GM21447 (cell line): ENCODE results near the gene TUBA4B.
A peak's percentile ranks its signal among the peaks of the same experiment; 100 is the strongest.
"Not testable (repeated sequence)": the region's sequence is repeated elsewhere in the genome, so short reads cannot be mapped to it uniquely, and the experiment has no call there.

Experiments used
- ATAC-seq: cut with Tn5 transposase; IDR thresholded peaks from one replicate; pipeline ENCODE4 v1.9.1; 2021; ENCODE audit not compliant: unreplicated experiment

The TUBA4B gene

DNA sequence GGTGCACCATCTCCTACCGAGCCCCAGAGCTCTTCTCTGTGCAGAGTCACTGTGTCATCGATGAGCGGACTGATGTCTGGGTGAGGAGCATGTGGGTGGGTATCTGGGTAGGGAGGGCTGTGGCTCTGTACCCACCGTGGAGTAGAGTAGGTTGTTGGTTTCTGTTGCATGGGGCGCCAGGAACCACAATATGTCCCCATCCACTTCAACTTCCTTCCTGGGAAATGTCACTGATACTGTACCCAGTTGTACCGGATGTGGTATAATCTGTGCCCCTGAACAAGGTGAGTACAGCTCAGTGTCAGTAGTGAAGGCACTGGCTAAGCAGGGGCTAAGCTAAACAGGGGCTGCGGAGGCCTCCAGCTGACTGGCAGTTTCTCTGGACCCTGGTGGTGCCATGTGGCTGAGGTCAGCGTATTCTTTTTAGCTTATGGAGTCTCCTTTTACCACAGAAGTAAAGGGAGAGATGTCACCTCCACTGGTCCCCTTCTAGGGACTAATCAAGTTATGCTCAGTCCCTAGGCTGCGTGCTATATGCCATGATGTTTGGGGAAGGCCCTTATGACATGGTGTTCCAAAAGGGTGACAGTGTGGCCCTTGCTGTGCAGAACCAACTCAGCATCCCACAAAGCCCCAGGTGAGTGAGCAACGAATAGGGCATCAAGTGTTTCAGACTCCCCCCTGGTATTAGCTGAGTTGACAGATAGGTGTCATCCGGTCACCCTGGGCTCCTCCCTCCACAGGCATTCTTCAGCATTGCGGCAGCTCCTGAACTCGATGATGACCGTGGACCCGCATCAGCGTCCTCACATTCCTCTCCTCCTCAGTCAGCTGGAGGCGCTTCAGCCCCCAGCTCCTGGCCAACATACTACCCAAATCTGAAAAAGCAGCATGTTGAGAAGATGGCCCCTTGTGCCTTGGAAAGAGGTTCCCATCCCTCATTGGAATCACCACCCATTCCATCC, 5.1 kb upstream of the TUBA4B start:
- ATAC-seq = no peak

DNA sequence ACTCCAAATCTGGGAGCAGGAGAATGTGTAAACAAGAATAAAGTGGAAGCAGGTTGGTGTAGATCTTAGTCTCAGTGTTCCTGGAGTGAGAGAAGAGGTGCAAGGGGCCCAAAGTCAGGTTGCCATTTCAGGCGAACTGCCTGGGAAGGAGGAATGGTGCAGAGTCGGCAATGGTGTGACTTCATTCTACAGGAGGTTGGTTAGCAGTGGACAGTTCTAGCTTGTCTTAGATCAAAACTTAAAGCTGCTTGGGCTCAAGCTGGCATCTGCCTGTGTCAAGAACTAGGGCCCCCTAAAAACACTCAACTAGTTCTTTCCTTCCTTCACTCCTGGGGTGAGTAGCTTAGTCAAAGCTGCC, 4.2 kb upstream of the TUBA4B start:
- ATAC-seq = no peak

GRCh38 chr2:219249203-219249980, 3.7 kb upstream of the TUBA4B start:
- peak; percentile 45 for ATAC-seq

DNA sequence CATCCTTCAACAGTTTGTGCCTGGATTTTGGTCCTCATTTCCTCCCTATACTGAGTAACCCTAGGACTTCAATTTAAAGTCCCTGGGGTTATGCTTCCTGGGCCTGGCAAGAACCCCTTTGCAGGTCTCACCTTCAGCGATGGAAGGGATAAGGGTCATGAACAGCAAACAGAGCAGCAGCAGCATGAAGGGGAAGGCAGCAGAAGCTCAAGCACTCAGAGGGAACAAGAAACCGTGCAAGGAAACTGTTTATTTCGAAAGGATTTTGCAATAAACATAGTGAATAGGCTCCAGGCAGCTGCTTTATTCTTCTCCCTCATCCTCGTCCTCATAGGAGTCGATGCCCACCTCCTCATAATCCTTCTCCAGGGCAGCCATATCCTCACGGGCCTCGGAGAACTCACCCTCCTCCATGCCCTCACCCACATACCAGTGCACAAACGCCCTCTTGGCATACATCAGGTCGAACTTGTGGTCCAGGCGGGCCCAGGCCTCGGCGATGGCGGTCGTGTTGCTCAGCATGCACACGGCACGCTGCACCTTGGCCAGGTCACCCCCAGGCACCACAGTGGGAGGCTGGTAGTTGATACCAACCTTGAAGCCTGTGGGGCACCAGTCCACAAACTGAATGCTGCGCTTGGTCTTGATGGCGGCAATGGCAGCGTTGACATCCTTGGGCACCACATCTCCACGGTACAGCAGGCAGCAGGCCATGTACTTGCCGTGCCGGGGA, 2.8 kb upstream of the TUBA4B start:
- ATAC-seq = no peak

- ATAC-seq = no peak
Observed at GRCh38 chr2:219251656-219252055, 1.4 kb upstream of the TUBA4B start.

DNA sequence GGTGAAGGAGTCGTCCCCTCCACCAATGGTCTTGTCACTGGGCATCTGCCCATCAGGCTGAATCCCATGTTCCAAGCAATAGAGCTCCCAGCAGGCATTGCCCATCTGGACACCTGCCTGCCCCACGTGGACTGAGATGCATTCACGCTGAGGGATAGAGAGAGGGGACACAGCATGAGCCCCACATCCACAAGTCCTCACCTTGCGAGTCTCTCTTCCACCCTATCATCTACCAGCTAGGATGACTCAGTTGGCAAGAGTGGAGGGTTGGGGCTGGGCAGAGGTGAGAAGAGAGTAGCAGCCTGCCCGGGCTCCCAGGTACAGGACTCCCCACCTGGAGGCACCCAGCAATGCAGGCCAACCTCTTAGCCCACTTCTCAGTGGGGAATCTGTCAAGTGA, 959 bp upstream of the TUBA4B start:
- ATAC-seq = no peak

DNA sequence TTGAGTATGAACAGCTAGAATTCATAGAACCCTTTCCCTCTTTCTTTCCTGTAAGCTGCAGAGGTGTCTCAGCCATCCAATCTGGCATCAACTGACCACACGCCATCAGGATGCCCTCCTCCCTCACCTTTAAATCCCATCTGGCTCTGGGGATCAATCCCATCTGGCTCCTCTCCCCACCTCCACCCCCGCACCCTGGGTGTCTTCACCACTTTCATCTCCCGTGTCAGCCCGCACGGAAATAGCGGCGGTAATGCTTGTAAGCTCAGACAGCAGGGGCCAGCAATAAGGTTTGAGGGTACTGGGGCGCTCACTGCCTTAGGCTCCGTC, 508 bp upstream of the TUBA4B start:
- no peak for ATAC-seq

DNA sequence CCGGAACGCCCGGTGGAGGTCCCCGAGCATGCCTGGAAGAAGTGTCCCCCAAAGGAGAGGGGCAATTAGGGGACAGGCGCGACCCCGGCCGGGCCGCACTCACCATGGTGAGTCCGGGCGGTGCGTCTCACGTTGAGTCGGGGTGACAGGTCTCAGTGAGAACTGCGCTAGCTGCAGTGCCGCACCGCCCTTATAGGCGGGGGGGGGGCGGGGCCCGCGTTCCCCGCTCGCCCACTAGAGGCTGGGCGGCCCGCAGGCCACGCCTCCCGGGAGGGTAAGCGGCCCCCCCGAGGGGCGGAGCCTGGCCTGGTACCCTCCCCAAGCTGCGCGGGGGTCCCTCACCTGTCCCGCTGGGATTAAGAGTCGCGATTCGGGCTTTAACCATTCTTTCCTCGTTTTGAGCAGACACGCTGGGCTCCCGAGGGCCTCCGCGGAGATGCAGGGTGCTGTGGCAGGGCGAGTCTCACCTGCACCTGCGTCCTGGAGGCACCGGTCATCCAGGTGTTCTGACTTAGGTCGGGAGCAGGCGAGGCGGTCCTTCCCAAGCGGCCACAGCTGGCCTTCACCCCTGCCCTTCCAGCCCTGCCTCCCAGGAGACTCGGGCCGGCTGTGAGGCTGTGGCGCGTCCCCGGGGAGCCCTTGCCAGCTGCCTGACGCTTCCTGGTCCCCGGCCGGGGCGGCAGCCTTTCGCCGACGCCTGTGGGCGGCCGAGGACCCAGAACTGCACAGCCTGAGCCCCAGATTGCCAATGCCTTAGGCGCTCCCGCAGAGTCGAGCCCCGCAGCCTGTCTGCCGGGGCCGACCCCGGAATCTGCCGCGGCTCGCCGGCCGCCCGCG, 928 bp downstream of the TUBA4B start, which contains the start of gene TUBA4A:
Gene TUBA4A, minus strand, starts transcription at position 166 of the 837 bp plus-strand sequence. Its CDS starts 60 bp downstream, at position 106.
- peak; percentile 42 for ATAC-seq

- ATAC-seq = peak; percentile 25
Observed at GRCh38 chr2:219254590-219255201, 1.7 kb downstream of the TUBA4B start.

DNA sequence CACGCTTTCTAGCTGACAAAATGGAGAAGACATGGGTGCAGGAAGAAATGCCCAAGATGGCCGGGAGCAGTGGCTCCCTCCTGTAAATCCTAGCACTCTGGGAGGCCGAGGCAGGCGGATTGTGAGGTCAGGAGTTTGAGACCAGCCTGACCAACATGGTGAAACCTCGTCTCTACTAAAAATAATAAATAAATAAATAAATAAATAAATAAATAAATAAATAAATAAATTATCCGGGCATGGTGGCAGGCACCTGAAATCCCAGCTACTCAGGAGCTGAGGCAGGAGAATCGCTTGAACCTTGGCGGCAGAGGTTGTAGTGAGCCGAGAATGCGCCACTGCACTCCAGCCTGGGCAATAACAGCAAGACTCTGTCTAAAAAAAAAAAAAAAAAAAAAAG, 5.9 kb downstream of the TUBA4B start:
- not testable (repeated sequence) for ATAC-seq

- no peak for ATAC-seq
Observed at GRCh38 chr2:219261024-219261855, 8.2 kb downstream of the TUBA4B start.

GRCh38 chr2:219266232-219266631, 13.2 kb downstream of the TUBA4B start:
- ATAC-seq = no peak

DNA sequence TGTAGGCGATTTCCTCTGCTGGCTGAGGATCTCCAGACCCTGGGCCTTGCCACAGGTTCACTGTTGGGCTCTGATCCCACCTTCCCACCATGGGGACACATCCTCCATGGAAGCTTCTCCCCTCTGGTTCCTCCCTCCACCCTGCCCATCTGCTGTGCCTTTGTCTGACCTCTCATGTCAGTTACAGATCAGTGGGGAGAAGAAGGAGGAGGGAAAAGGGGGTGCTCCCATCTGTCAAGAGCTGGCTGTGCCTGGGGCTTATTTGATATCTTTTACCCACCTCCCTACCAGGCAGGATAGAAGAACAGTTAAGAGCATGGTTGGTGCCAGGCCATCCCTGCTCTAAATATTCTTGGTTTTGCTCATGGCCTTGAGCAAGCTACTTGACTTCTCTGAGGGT, 13.8 kb downstream of the TUBA4B start:
- ATAC-seq = no peak

DNA sequence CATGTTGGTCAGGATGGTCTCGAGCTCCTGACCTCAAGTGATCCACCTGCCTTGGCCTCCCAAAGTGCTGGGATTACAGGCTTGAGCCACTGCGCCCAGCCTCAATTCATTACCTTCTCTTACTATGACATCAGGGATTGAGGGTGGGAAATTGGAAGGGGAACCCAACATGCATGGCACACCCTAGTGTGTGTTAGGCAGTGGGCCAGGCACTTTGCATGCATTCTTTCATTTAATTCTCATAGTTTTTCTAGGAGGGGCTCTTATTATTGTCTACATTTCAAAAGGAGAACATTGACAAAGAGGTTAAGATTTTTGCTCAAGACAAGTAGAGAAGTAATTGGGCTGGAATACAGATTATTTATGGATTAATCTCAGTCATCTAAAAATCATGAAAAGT, 15.3 kb downstream of the TUBA4B start:
- ATAC-seq = no peak

- no peak for ATAC-seq
Observed at GRCh38 chr2:219269362-219270054, 16.5 kb downstream of the TUBA4B start.

- ATAC-seq = no peak
Observed at GRCh38 chr2:219270055-219270372, 17.0 kb downstream of the TUBA4B start.

DNA sequence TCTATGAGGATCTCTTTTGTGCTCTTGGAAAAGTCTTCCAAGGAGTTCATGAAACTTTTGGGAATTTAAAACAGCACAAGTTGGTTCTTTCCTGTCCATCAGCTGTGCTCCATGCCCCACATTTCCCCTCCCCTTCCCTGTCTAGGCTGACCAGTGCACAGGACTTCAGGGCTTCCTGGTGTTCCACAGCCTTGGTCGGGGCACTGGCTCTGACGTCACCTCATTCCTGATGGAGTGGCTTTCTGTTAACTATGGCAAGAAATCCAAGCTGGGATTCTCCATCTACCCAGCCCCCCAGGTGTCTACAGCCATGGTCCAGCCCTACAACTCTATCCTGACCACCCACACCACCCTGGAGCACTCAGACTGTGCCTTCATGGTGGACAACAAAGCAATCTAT, 18.0 kb downstream of the TUBA4B start:
- ATAC-seq = no peak

- ATAC-seq = no peak
Observed at GRCh38 chr2:219272356-219272755, 19.3 kb downstream of the TUBA4B start.

GRCh38 chr2:219272995-219273394, 20.0 kb downstream of the TUBA4B start:
- no peak for ATAC-seq
